Head of caudate nucleus (tissue), 42 donors: ENCODE data around the gene ARSB.
"Not testable (repeated sequence)": the region's sequence is repeated elsewhere in the genome, so short reads cannot be mapped to it uniquely, and the experiment has no call there.

Experiments used
- DNase-seq, 42 donors: peaks; one replicate each; pipeline versions ENCODE4 v3.0.0 to v3.0.0-alpha.2; 2020 to 2021; ENCODE audit warnings: mixed read lengths in 7 of 42
- intact Hi-C: fragments of 100-400 bp; cut with DNase I; formaldehyde crosslinking; loops from one replicate; pipeline ENCODE4 v1.15.0; 2022

The ARSB gene

DNA sequence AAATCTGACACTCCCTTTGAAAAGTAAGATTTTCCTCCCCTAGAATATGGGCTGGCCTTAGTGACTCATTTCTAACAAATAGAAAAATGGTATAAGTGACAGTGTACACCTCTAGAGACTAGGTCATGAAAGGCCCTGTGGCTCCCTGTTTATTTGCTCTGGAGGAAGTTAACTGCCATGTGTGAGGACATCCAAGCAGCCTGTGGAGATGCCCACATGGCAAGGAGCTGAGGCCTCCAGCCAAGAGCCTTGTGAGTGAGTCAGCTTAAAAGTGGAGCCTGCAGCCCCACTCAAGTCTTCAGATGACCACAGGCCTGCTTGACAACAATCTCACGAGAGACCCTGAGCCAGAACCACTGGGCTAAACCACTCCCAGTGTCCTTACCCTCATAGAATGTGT lies 208.5 kb downstream of the ARSB start:
- no peak for DNase-seq
- intact Hi-C loops: no loop called here

DNA sequence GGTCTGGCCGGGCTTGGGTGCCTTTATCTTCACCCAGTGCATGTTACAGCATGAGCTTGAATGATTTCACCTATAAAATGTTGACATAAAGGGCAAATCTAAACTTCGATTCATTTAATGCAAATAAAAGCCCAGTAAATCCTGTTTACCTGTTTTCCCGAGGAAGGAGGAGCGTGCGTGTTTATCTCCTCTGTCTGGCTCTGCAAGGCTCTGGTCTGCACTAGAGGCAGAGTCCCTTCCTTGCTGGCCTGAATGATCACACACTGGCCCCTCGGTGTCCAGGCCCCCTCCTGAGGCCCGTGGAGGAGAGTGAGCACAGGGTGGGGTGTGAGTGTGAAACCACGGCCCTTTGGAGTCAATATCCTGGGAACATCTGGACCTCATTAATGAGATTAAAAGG lies 211.5 kb downstream of the ARSB start:
- intact Hi-C loops: no loop called here
- DNase-seq: no peak

DNA sequence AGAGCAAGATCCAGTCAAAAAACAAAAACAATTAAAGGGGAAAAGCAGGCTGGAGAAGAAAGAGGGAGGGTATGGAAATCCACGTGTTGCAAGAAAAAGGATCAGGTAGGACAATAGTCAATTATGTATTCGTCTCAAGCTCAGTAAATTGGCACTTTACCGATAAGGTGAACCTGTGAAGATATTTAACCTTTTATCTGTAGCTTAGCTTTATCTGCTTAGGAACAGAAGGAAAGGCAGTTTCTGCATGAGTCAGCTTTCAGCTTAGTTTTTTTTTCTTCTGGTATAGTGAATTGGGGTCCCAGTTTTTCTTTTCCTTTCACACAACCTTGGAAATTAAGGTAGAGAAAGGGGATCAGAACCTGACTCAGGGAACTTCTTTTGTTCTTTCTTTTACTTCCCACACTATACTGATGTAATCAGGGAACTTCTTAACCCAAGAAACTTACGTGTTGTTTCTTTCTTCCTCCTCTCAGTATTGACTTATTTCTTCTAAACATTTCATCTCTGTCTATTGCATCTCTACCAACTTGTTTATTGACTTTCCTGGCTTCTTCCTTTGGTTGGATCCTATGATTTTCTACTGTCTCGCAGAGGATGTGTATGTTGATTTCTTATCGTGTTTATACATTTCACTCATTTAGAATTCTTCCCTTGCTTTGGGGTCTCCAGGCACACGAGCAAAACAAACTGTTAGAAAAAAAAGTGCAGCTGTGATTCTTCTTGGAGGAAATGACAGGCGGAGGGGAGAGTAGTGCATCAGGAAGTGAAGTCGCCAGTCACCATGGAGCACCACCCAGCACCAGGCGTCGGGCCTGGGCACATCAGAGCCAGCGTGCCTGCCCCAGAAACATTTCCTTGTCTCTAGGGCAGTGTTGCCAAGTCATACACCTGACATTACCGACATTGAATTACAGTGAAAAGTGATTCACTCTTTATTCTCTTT lies 213.6 kb downstream of the ARSB start:
- no peak for DNase-seq
- intact Hi-C loops: no loop called here

- intact Hi-C loops: no loop called here
- DNase-seq: no peak
These were observed 216.2 kb downstream of the ARSB start for GRCh38 chr5:78768781-78769380.

GRCh38 chr5:78766412-78766762 lies 218.7 kb downstream of the ARSB start:
- no peak for DNase-seq
- intact Hi-C loops: no loop called here

GRCh38 chr5:78765756-78766411 lies 219.2 kb downstream of the ARSB start:
- no peak for DNase-seq
- intact Hi-C loops: no loop called here

- DNase-seq: peak in 1 of 42 donors; percentile 12
- intact Hi-C loops: no loop called here
These were observed 220.0 kb downstream of the ARSB start for GRCh38 chr5:78765116-78765515.

DNA sequence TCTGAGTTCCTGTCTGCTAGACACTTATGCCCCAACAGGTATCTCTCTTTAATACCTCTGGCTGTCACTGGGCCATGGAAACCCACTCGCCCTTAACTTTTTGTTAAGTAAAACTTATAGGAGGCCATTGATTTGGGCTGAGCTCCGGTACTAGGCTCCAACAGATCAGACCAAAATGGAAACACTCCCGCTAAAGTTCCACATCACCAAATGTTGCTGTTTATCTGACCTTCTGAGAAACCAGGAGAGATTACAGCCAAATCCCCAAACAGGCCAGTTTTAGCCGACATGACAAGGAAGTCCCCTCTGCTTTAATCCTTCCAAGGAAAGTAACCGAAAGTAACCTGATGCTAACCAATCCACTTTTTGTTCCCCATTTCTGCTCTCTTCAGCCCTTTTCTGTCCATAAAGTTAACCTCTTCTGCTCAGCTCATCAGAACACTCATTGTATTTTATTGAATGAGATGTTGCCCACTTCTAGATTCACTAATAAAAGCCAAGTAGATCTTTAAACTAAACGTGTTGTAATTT lies 221.4 kb downstream of the ARSB start:
- intact Hi-C loops: no loop called here
- peak in 1 of 42 donors; percentile 21 for DNase-seq

- intact Hi-C loops: not testable (repeated sequence)
- DNase-seq: peak in 1 of 42 donors; percentile 28
These were observed 222.4 kb downstream of the ARSB start for GRCh38 chr5:78762743-78763142.

DNA sequence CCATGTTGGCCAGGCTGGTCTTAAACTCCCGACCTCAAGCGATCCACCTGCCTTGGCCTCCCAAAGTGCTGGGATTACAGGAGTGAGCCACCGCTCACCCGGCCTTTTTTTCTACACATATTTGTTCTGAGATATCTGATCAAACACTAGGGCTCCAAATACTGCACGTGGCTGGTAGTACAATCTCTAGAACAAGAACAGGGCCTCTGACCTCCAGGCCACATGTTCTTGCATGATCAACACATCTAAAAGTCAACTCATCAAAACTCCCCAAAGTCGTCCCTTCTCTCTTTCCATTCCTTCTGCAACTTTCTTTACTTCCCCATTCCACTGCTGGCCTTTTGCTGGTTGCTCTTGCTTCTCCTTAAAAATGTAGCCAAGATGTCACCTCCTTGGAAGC lies 223.3 kb downstream of the ARSB start:
- intact Hi-C loops: no loop called here

GRCh38 chr5:78760770-78761169 lies 224.3 kb downstream of the ARSB start:
- intact Hi-C loops: no loop called here
- peak in 1 of 42 donors; percentile 36 for DNase-seq

More for the DNA sequence above, 223.3 kb downstream of the ARSB start:
- peak in 1 of 42 donors; percentile 31 for DNase-seq

GRCh38 chr5:78760366-78760765 lies 224.7 kb downstream of the ARSB start:
- intact Hi-C loops: no loop called here
- DNase-seq: peak in 1 of 42 donors; percentile 37

- intact Hi-C loops: no loop called here
- no peak for DNase-seq
These were observed 226.8 kb downstream of the ARSB start for GRCh38 chr5:78758169-78758839.

DNA sequence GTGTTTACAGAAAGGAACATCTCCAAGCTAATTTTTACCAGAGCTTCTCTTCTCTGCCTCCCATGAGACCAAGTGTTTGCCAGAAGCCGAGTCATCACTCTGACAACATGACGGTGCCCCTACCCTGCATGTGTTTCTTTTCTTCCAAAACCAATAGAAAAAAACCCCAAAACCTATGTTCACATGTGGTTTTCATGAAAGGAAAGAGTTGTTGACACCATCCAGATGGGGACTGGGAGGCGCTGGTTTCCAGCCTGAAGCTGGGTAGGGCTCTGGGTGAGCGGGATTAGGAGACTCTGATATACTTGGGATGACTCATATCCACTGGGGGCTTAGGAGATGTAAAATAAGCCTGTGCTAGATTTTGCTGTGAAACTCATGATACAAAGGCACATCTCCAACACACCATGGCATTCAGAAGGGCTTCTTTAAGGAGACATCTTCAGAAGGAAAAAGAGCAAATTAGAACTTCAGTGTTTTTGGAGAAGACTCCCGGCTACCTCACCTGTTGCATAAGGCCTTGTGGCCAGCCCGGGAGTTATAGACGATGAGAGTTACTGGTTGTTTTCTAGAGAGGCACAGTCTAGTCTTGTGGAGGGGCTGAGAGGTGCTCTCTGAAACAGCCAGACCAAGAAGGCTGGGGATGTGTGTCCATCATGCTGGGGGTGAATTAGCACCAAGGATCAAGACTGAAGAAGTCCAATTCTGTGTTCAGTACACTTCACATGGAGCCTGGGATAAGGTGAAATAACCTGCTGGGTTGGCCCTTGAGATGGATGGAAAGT lies 227.6 kb downstream of the ARSB start:
- no peak for DNase-seq
- intact Hi-C loops: no loop called here

DNA sequence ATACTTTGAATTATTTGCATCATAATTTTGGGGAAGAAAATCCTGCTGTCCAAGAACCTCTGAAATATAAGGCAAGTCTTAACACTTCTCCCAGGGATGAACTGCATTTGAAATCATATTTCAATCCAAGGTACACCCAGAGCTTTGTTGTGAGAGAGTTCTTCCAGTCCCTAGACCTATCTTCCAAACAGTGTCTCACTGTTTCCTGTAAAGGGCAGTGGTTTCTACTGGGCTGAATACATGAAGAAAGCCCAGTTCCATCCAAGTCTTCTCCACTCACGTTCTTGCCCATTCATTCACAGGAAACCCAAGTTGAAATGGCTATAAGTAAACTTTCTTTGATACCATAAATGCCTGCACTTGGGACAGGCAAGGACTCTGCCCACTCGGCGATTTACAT lies 228.3 kb downstream of the ARSB start:
- intact Hi-C loops: no loop called here
- DNase-seq: no peak

- no peak for DNase-seq
- intact Hi-C loops: no loop called here
These were observed 229.2 kb downstream of the ARSB start for GRCh38 chr5:78755822-78756429.

DNA sequence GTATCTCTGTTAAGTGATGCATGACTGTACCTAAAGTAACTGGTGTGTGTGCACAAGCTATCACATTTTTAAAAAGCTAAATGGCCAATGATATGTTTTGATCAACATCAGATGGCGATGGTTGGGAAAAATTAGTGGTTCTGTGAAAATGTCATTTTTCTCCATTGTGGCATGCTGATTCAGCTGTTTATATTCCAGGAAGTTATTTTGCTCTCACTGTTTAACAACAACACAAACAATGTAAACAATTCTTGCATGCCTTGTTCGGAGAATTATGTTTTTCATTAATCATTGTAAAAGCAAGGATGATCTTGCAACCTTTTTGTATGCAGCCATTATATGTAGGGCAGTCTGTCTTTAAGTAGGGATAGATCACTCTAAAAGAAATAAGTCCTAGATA lies 230.5 kb downstream of the ARSB start:
- DNase-seq: no peak
- intact Hi-C loops: no loop called here

GRCh38 chr5:78753093-78753531 lies 232.0 kb downstream of the ARSB start:
- no peak for DNase-seq

More at GRCh38 chr5:78753093-78753531, 232.0 kb downstream of the ARSB start:
- intact Hi-C loops: no loop called here
